OCI-LY3 (cell line): ENCODE measurements around the gene CTTN.

ENCODE experiments used
- CTCF ChIP-seq: fragments of 200-600, 300-600 bp; sonication (generic); IDR thresholded peaks from 2 replicates; pipeline ENCODE4 v1.5.1; 2014; ENCODE audit warnings: antibody characterized with exemption, low read length, low read depth
- EZH2phosphoT487 ChIP-seq: fragments of 200-600 bp; shearing (Covaris generic); IDR thresholded peaks from 2 replicates; pipeline ENCODE4 v1.6.1; 2018; ENCODE audit warnings: antibody characterized with exemption, mixed run types, low read depth

GRCh38 chr11:70413151-70413550 lies 14.8 kb downstream of the CTTN start:
- TF ChIP-seq EZH2phosphoT487 (no peak), CTCF (no peak)
